Kidney (tissue), 14 donors: ENCODE data around the gene SP5. TPM values are rescaled to one million over a fixed set of nuclear protein-coding genes. Genes with fewer than 3 reads are reported as not detected.
A peak's percentile ranks its signal among the peaks of the same experiment; 100 is the strongest.

ENCODE experiments used
- DNase-seq, 5 donors: peaks; one replicate each; pipeline ENCODE4 v3.0.0-alpha.2; 2013 to 2020
- FAIRE-seq: peaks from 2 replicates; lab custom pipeline; 2012; peaks lifted over from hg19 to GRCh38; lab: Jason Lieb, UNC
- H3K27ac ChIP-seq, 2 donors: one replicate each; pipeline ENCODE4 v1.7.0; 2013; ENCODE audit warnings: low read depth in 2 of 2, low read length in 2 of 2, inconsistent platforms in 1 of 2
- H3K27me3 ChIP-seq: one replicate; pipeline ENCODE4 v1.7.1; 2013; ENCODE audit warnings: low read length, inconsistent platforms; ENCODE audit not compliant: control insufficient read depth, insufficient read depth
- H3K36me3 ChIP-seq, 3 donors: one replicate each; pipeline versions ENCODE4 v1.7.0 to v1.7.1; 2013; ENCODE audit warnings: low read length in 3 of 3, control low read depth in 1 of 3, inconsistent platforms in 1 of 3; ENCODE audit not compliant: insufficient read depth in 3 of 3, control insufficient read depth in 2 of 3
- H3K4me1 ChIP-seq, 3 donors: one replicate each; pipeline versions ENCODE4 v1.7.0 to v1.7.1; 2013; ENCODE audit warnings: low read length in 3 of 3, inconsistent platforms in 1 of 3, low read depth in 1 of 3; ENCODE audit not compliant: control insufficient read depth in 2 of 3, insufficient read depth in 2 of 3
- H3K4me3 ChIP-seq, 3 donors: one replicate each; pipeline versions ENCODE4 v1.7.0 to v1.8.1; 2013; ENCODE audit warnings: low read length in 3 of 3, control low read depth in 1 of 3, inconsistent platforms in 1 of 3
- H3K9ac ChIP-seq, 3 donors: one replicate each; pipeline versions ENCODE4 v1.7.0 to v1.7.1; 2013; ENCODE audit warnings: low read length in 3 of 3, control low read depth in 1 of 3, inconsistent platforms in 1 of 3
- H3K9me3 ChIP-seq, 3 donors: one replicate each; pipeline versions ENCODE4 v1.7.0 to v1.7.1; 2013; ENCODE audit warnings: low read length in 3 of 3, control low read depth in 1 of 3, inconsistent platforms in 1 of 3; ENCODE audit not compliant: control insufficient read depth in 2 of 3, insufficient read depth in 1 of 3
- intact Hi-C: fragments of 100-400 bp; cut with DNase I; formaldehyde crosslinking; loops from one replicate; pipeline ENCODE4 v1.11.1; 2022
- polyA plus RNA-seq: library from polyadenylated mRNA; stranded (reverse); fragments of 350-450 nt; fragmentation: Illumina TruSeq; extraction: RNeasy Lipid Tissue Mini Kit (QIAGEN cat#74804); gene quantifications from one replicate; pipeline ENCODE4 v1.2.3, GENCODE V29; 2014; ENCODE audit warnings: low read depth, low replicate concordance; ENCODE audit not compliant: insufficient read depth
- total RNA-seq: library from RNA; stranded (reverse); fragmentation: NEBNext Ultra II Directional; extraction: Animal tissue kit (Norgen Biotek cat#: 25700); gene quantifications from one replicate; pipeline ENCODE4 v1.2.1, GENCODE V29; 2021
- TF ChIP-seq, protein P1 (sequence below): IDR thresholded peaks from 3 replicates; pipeline ENCODE4 v1.5.1; 2012; ENCODE audit warnings: mild to moderate bottlenecking, moderate library complexity, borderline replicate concordance; ENCODE audit not compliant: insufficient read depth; ENCODE audit errors: extremely low read depth
- donor health status: control.
- donor health status: control.
- donor health status: control.
- donor health status: control.
- donor health status: control.
- donor health status: DM: yes; HTN: yes; CAD: no.
- donor health status: Normal renal cell carcinoma (clear cell type).

The SP5 gene
- total and polyA plus RNA-seq, 2 donors from 2014 or later: 0.25 to 1.6 TPM

- no peaks in the 10 kb centered on the region for H3K36me3 ChIP-seq
- H3K27me3 ChIP-seq: peaks cover 45% of the 10 kb centered on the region
- TF ChIP-seq, protein P1, sequence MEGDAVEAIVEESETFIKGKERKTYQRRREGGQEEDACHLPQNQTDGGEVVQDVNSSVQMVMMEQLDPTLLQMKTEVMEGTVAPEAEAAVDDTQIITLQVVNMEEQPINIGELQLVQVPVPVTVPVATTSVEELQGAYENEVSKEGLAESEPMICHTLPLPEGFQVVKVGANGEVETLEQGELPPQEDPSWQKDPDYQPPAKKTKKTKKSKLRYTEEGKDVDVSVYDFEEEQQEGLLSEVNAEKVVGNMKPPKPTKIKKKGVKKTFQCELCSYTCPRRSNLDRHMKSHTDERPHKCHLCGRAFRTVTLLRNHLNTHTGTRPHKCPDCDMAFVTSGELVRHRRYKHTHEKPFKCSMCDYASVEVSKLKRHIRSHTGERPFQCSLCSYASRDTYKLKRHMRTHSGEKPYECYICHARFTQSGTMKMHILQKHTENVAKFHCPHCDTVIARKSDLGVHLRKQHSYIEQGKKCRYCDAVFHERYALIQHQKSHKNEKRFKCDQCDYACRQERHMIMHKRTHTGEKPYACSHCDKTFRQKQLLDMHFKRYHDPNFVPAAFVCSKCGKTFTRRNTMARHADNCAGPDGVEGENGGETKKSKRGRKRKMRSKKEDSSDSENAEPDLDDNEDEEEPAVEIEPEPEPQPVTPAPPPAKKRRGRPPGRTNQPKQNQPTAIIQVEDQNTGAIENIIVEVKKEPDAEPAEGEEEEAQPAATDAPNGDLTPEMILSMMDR: peak; percentile 50
- no peak overlapping the region for H3K9ac ChIP-seq
- no peaks in the 10 kb centered on the region for H3K9me3 ChIP-seq
- DNase-seq: peak; percentile 75 to 85 (median 82)
- no peak overlapping the region for H3K27ac ChIP-seq
- peaks cover 0 to 9% (median 0%) of the 10 kb centered on the region in 3 donors for H3K4me1 ChIP-seq
- FAIRE-seq: no peak
- intact Hi-C loops: no loop called here
- peak overlapping the region in 1 of 3 donors; percentile 8 for H3K4me3 ChIP-seq
These were observed 1.9 kb downstream of the SP5 start for GRCh38 chr2:170716851-170717598.

DNA sequence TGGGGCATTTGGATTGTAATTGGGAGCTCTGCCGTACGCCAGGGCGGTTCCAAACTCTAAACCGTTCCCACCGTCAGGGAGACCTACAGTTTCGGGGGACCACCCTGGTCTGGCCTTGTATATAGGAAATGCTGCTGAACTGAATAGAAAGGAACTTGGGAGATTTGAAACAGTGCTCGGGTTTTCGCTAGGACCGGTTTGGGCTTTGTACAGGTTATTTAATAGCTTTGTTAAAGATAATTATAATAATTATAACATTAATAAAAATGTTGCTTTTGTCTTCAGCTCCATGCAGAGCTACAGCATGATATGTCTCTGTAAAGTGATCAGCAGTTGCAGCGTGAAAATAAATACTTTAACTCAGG is 2.4 kb downstream of the SP5 start:
- Histone ChIP-seq H3K9me3 (no peaks in the 10 kb centered on the region), H3K9ac (no peak overlapping the region), H3K27me3 (peaks cover 40% of the 10 kb centered on the region), H3K27ac (no peak overlapping the region), H3K4me3 (no peak overlapping the region), H3K36me3 (no peaks in the 10 kb centered on the region), H3K4me1 (peaks cover 0 to 9% (median 0%) of the 10 kb centered on the region in 3 donors)
- DNase-seq (no peak), FAIRE-seq (no peak)
- TF ChIP-seq, protein P1: no peak
- intact Hi-C loops: no loop called here

GRCh38 chr2:170717991-170718589 is 3.0 kb downstream of the SP5 start:
- Histone ChIP-seq H3K9me3 (no peaks in the 10 kb centered on the region), H3K27me3 (peaks cover 36% of the 10 kb centered on the region), H3K4me3 (no peak overlapping the region), H3K36me3 (no peaks in the 10 kb centered on the region), H3K9ac (no peak overlapping the region), H3K27ac (no peak overlapping the region), H3K4me1 (peaks cover 0 to 9% (median 0%) of the 10 kb centered on the region in 3 donors)
- TF ChIP-seq, protein P1: no peak
- intact Hi-C loops: no loop called here
- no peak for FAIRE-seq
- peak in 3 of 5 donors; percentile 32 to 43 (median 39) for DNase-seq
